CD4-positive, alpha-beta T cell (primary cell): Measurements from ENCODE around the gene FHOD3. TPM values are rescaled to one million over a fixed set of nuclear protein-coding genes. Genes with fewer than 3 reads are reported as not detected.

Experiments
- ATAC-seq: fragments of 200-7000 bp; cut with Tn5 transposase; one replicate; pipeline ENCODE4 v1.10.0; 2022; ENCODE audit warnings: mild to moderate bottlenecking; ENCODE audit not compliant: poor library complexity
- CTCF ChIA-PET: fragments of 350-600 bp; sonication (Branson Sonifier 250); formaldehyde crosslinking; loops from one replicate; lab custom pipeline; 2021; ENCODE audit warnings: antibody characterized with exemption, inconsistent platforms; lab: Charles Lee
- POLR2A ChIA-PET: fragments of 350-600 bp; sonication (Branson Sonifier 250); formaldehyde crosslinking; loops from one replicate; lab custom pipeline; 2021; ENCODE audit warnings: antibody characterized with exemption, inconsistent platforms; lab: Charles Lee
- DNase-seq, 14 experiments: peaks; one replicate each; pipeline ENCODE4 v3.0.0-alpha.2; 2013 to 2020; ENCODE audit warnings: mixed read lengths in 2 of 14
- H3K27ac ChIP-seq, 2 donors: one replicate each; pipeline versions ENCODE4 v1.5.1 to v1.7.0; 2013; ENCODE audit warnings: low read length in 2 of 2, low read depth in 1 of 2, mild to moderate bottlenecking in 1 of 2
- H3K27me3 ChIP-seq, 2 experiments: 1 replicate in 1 of 2; 2 replicates in 1 of 2; pipeline versions ENCODE4 v1.6.1 to v1.7.0; 2013; ENCODE audit warnings: low read length in 2 of 2, control low read depth in 1 of 2, mild to moderate bottlenecking in 1 of 2, moderate library complexity in 1 of 2; ENCODE audit not compliant: insufficient read depth in 2 of 2, control insufficient read depth in 1 of 2
- H3K36me3 ChIP-seq: one replicate; pipeline ENCODE4 v1.6.1; 2013; ENCODE audit warnings: low read length, control low read depth; ENCODE audit not compliant: insufficient read depth
- H3K4me1 ChIP-seq: one replicate; pipeline ENCODE4 v1.6.1; 2013; ENCODE audit warnings: low read length, control low read depth; ENCODE audit not compliant: insufficient read depth
- H3K4me3 ChIP-seq: one replicate; pipeline ENCODE4 v1.5.1; 2013; ENCODE audit warnings: mild to moderate bottlenecking, low read length, moderate library complexity
- H3K9me3 ChIP-seq, 2 experiments: 1 replicate in 1 of 2; 2 replicates in 1 of 2; pipeline versions ENCODE4 v1.6.1 to v1.7.0; 2013; ENCODE audit warnings: low read length in 2 of 2, mild to moderate bottlenecking in 2 of 2, control low read depth in 1 of 2, moderate library complexity in 1 of 2; ENCODE audit not compliant: control insufficient read depth in 1 of 2, insufficient read depth in 1 of 2
- H3K27ac Mint-ChIP-seq: one replicate; pipeline ENCODE4 v1.8.0; 2020; ENCODE audit warnings: mixed read lengths
- H3K27me3 Mint-ChIP-seq: one replicate; pipeline ENCODE4 v1.8.0; 2021; ENCODE audit warnings: mixed read lengths
- H3K36me3 Mint-ChIP-seq: one replicate; pipeline ENCODE4 v1.8.0; 2021; ENCODE audit warnings: low read depth, mixed read lengths
- H3K4me1 Mint-ChIP-seq: one replicate; pipeline ENCODE4 v1.8.0; 2021; ENCODE audit warnings: low read depth, mixed read lengths
- H3K4me3 Mint-ChIP-seq: one replicate; pipeline ENCODE4 v1.8.0; 2020; ENCODE audit warnings: mild to moderate bottlenecking, mixed read lengths
- H3K9me3 Mint-ChIP-seq: one replicate; pipeline ENCODE4 v1.8.0; 2020; ENCODE audit warnings: mixed read lengths
- CTCF ChIP-seq: fragments of 200-600 bp; IDR thresholded peaks from one replicate; pipeline ENCODE4 v1.8.0; 2022; ENCODE audit warnings: antibody characterized with exemption, mild to moderate bottlenecking
- intact Hi-C, 2 experiments: fragments of 100-400 bp; cut with DNase I in 1 of 2; cut with micrococcal nuclease in 1 of 2; formaldehyde crosslinking; loops; one replicate each; pipeline versions ENCODE4 v1.15.1 to v1.9.0; 2023 to 2025; cut with DNase I, micrococcal nuclease
- total RNA-seq, 174 experiments: library from RNA in 2 of 174; stranded (reverse) in 2 of 174; gene quantifications; one replicate each; pipeline ENCODE4 v1.2.3 and lab custom pipeline; 2021 to 2026

Gene FHOD3
- total RNA-seq, 2 experiments from 2014 or later = not detected

- H3K9me3 Mint-ChIP-seq = no peaks in the 10 kb centered on the region
- H3K27me3 Mint-ChIP-seq = no peaks in the 10 kb centered on the region
- CTCF ChIA-PET = no interaction called here
- TF ChIP-seq CTCF = no peak
- H3K4me1 ChIP-seq = no peaks in the 10 kb centered on the region
- H3K27ac ChIP-seq = no peak overlapping the region
- DNase-seq = no peak
- H3K4me1 Mint-ChIP-seq = no peaks in the 10 kb centered on the region
- POLR2A ChIA-PET = no interaction called here
- intact Hi-C loops = no loop called here
- H3K27me3 ChIP-seq = no peaks in the 10 kb centered on the region
- no peak for ATAC-seq
- no peaks in the 10 kb centered on the region for H3K9me3 ChIP-seq
- H3K4me3 ChIP-seq = no peak overlapping the region
- no peak overlapping the region for H3K27ac Mint-ChIP-seq
- no peaks in the 10 kb centered on the region for H3K36me3 ChIP-seq
- no peak overlapping the region for H3K4me3 Mint-ChIP-seq
- no peaks in the 10 kb centered on the region for H3K36me3 Mint-ChIP-seq
These were observed 305.1 kb downstream of the FHOD3 start for GRCh38 chr18:36602620-36603019.

- POLR2A ChIA-PET = no interaction called here
These were observed 310.6 kb downstream of the FHOD3 start for GRCh38 chr18:36608107-36608506.

GRCh38 chr18:36610258-36610657 lies 312.7 kb downstream of the FHOD3 start:
- Histone ChIP-seq H3K4me1 (no peaks in the 10 kb centered on the region), H3K9me3 (no peaks in the 10 kb centered on the region), H3K36me3 (no peaks in the 10 kb centered on the region), H3K27me3 (no peaks in the 10 kb centered on the region), H3K27ac (no peak overlapping the region), H3K4me3 (no peak overlapping the region)
- H3K4me1 Mint-ChIP-seq = no peaks in the 10 kb centered on the region
- TF ChIP-seq CTCF = no peak
- H3K27me3 Mint-ChIP-seq = no peaks in the 10 kb centered on the region
- H3K36me3 Mint-ChIP-seq = no peaks in the 10 kb centered on the region
- ChIA-PET POLR2A (no interaction called here), CTCF (interaction anchor here (0.6 kb wide), 1 partner anchor 869 kb away, joined by 3 read pairs; no protein-coding TSS in a partner anchor)
- ATAC-seq (no peak), DNase-seq (no peak)
- H3K4me3 Mint-ChIP-seq = no peak overlapping the region
- H3K27ac Mint-ChIP-seq = no peak overlapping the region
- no peaks in the 10 kb centered on the region for H3K9me3 Mint-ChIP-seq
- intact Hi-C loops = no loop called here

More at GRCh38 chr18:36608107-36608506, 310.6 kb downstream of the FHOD3 start:
- no peak for DNase-seq
- no peak overlapping the region for H3K4me3 ChIP-seq
- no peaks in the 10 kb centered on the region for H3K36me3 ChIP-seq
- no peaks in the 10 kb centered on the region for H3K4me1 ChIP-seq
- Mint-ChIP-seq H3K36me3 (no peaks in the 10 kb centered on the region), H3K27ac (no peak overlapping the region), H3K9me3 (no peaks in the 10 kb centered on the region), H3K27me3 (no peaks in the 10 kb centered on the region), H3K4me3 (no peak overlapping the region), H3K4me1 (no peaks in the 10 kb centered on the region)
- H3K9me3 ChIP-seq = no peaks in the 10 kb centered on the region
- TF ChIP-seq CTCF = no peak
- CTCF ChIA-PET = no interaction called here
- ATAC-seq = no peak
- intact Hi-C loops = no loop called here
- no peaks in the 10 kb centered on the region for H3K27me3 ChIP-seq
- H3K27ac ChIP-seq = no peak overlapping the region
